MG63 (cell line): ENCODE measurements around the gene C11orf54. TPM values are rescaled to one million over a fixed set of nuclear protein-coding genes. Genes with fewer than 3 reads are reported as not detected.

ENCODE experiments used
- DNase-seq: peaks from one replicate; pipeline ENCODE4 v3.0.0-alpha.2; 2020
- H3K27me3 ChIP-seq: fragments of 250-450 bp; sonication (Bioruptor Pico); 2 replicates; pipeline ENCODE4 v1.5.1; 2020; ENCODE audit warnings: mild to moderate bottlenecking, moderate library complexity
- H3K36me3 ChIP-seq: fragments of 250-450 bp; sonication (Bioruptor Pico); 2 replicates; pipeline ENCODE4 v1.5.1; 2020; ENCODE audit warnings: mild to moderate bottlenecking, moderate library complexity
- H3K4me3 ChIP-seq: fragments of 250-450 bp; sonication (Bioruptor Pico); 2 replicates; pipeline ENCODE4 v1.5.1; 2020; ENCODE audit warnings: mild to moderate bottlenecking, moderate library complexity
- H3K9me3 ChIP-seq: fragments of 250-450 bp; sonication (Bioruptor Pico); 2 replicates; pipeline ENCODE4 v1.5.1; 2020; ENCODE audit warnings: mild to moderate bottlenecking, moderate library complexity
- total RNA-seq: library from RNA; depleted of rRNA; stranded (reverse); fragments of >200 nt; shearing (Covaris generic); gene quantifications from 2 replicates; pipeline ENCODE4 v1.2.3, GENCODE V29; 2014; ENCODE audit warnings: low replicate concordance; rRNA removed

C11orf54 gene
- 19.3 and 31.7 TPM in 2 replicates for total RNA-seq

DNA sequence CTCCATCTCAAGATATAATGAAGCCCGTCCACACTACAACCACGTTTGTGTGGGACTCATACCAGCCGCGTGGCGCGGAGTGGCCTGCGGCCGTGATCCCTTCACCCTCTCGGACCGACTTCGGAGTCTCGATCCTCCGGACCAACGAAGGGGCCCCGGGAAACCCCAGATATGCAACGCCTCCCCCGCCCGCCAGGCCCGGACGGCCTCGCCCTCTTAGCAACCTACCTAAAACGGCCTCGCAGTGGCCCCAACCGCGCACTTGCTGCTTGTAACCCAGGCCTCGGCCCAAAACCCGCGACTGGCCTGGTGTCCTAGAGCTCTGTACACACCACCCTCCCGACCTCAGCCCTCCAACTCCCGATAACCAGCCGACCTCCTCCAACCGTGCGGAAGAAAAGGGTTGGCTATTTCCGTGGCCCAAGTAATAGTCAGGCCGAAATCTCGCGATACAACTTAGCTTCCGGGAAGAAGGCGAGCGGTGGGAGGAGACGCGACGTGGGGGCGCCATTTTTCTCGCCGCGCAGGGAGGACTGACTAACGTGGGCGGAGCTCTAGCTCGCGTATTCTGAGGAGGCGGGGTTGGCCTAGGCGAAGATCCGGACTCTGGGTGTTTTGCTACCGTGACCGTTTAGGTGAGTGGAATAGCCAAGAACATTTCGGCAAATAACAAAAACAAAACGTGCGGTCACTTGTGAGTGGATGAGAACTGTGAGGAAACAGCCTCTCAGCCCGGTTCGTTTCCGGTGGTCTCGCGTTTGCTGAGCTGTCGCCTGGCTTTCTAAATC, at the start of gene C11orf54, which contains the start of gene TAF1D:
Gene C11orf54, plus strand, starts transcription at position 579 of the 788 bp plus-strand sequence. CDS start 5,722 bp downstream, outside the sequence.
Gene TAF1D, minus strand, starts transcription at position 402 of the 788 bp plus-strand sequence. CDS start 2,191 bp downstream, outside the sequence.
- DNase-seq = peak; percentile 96
- Histone ChIP-seq H3K4me3 (peak within 1 kb of the TSS; percentile 99), H3K27me3 (no peaks in the 10 kb centered on the region), H3K9me3 (no peaks in the 10 kb centered on the region; the same call in 1 of the 2 replicates), H3K36me3 (peaks cover 49% of the 10 kb centered on the region)

DNA sequence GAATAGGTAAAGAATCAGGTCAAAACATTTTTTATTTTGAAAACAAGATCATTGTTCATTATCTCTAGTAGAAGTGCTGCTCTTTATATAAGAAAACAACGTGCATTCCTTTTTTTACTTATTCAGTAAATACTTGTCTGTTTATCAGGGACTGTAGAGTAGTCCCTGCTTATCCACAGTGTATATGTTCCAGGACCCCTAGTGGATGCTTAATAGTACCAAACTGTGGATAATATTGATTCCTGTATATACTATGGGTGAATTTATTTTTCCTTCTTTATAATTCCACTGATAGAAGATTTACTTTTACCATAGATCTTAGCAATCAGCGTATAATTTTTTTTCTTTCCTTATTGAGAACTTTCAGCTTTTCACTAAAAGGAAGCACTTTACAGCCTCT, 47.4 kb upstream of the C11orf54 start:
- no peak overlapping the region for H3K4me3 ChIP-seq
- peaks cover 82% of the 10 kb centered on the region for H3K36me3 ChIP-seq
- no peaks in the 10 kb centered on the region for H3K9me3 ChIP-seq
- no peaks in the 10 kb centered on the region for H3K27me3 ChIP-seq
- no peak for DNase-seq

DNA sequence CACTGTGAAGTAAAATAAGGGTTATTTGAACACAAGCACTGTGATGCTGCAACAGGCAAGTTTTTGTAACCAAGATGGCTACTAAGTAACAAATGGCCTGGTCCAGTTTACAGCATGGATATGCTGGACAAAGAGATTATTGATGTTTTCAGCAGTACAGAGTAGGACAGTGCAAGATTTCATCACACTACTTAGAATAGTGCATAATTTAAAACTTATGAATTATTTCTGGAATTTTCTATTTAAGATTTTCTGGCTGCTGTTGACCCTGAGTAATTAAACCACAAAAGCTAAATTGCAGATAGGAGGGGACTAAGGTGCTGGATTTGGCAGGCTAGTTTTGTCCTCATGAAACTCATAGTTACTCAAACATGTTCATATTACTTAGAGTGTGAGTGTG, 46.9 kb upstream of the C11orf54 start:
- no peak for DNase-seq
- Histone ChIP-seq H3K27me3 (no peaks in the 10 kb centered on the region), H3K9me3 (no peaks in the 10 kb centered on the region), H3K4me3 (no peak overlapping the region), H3K36me3 (peaks cover 82% of the 10 kb centered on the region)

DNA sequence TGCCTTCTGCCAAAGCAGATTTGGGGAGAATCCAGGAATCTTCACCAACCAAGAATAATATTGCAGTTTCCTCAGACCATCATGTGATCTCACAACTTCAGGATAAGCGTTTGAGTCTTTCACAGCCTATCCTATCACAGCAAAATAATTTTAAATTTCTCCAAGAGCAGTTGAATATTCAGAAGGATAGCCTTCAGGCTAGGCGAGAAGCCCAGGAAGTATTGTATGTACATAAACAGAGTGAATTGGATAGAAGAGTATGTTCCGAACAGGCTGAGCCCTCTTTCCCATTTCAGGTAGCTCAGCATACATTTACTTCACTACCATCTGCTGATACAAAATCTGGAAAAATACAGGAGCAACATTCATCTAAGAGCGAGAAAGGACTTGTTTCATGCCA, 43.9 kb upstream of the C11orf54 start:
- H3K36me3 ChIP-seq = peaks cover 84% of the 10 kb centered on the region
- no peaks in the 10 kb centered on the region for H3K9me3 ChIP-seq
- no peak overlapping the region for H3K4me3 ChIP-seq
- DNase-seq = no peak
- no peaks in the 10 kb centered on the region for H3K27me3 ChIP-seq

DNA sequence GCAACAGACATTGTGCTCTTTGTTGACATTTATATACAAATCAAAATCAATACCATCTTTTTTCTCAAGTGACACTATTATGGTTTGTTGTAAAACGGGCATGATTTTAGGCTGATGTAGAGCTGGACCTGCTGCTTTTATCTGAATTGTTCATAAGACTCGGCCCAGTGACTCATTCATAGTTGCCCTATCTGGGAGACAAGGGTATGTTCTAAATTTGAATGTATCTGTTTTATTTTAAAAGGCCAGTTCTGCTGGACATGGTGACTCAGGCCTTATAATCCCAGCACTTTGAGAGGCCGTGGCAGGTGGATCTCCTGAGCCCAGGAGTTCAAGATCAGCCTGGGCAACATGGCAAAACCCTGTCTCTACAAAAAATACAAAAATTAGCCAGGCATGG, 40.6 kb upstream of the C11orf54 start:
- H3K27me3 ChIP-seq = no peaks in the 10 kb centered on the region
- no peaks in the 10 kb centered on the region for H3K9me3 ChIP-seq
- H3K36me3 ChIP-seq = peaks cover 89% of the 10 kb centered on the region
- DNase-seq = no peak
- H3K4me3 ChIP-seq = no peak overlapping the region

DNA sequence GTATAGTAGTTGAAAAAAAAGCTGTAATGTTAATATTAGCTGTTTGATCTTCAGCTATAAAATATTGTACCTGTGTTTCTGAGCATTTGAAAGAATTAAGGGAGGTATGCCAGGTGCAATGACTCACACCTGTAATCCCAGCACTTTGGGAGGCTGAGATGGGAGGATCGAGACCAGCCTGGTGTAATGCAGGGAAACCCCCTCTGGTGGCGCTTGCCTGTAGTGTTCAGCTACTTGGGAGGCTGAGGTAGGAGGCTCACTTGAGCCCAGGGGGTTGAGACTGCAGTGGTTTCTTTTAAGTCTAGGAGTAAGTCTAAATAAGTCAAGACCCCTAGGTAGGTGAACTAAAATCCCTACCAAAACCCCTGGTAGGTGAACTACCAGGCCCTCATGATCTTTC, 37.2 kb upstream of the C11orf54 start:
- no peak for DNase-seq
- no peaks in the 10 kb centered on the region for H3K27me3 ChIP-seq
- H3K36me3 ChIP-seq = peaks cover 89% of the 10 kb centered on the region
- no peak overlapping the region for H3K4me3 ChIP-seq
- peaks cover 6% of the 10 kb centered on the region for H3K9me3 ChIP-seq

DNA sequence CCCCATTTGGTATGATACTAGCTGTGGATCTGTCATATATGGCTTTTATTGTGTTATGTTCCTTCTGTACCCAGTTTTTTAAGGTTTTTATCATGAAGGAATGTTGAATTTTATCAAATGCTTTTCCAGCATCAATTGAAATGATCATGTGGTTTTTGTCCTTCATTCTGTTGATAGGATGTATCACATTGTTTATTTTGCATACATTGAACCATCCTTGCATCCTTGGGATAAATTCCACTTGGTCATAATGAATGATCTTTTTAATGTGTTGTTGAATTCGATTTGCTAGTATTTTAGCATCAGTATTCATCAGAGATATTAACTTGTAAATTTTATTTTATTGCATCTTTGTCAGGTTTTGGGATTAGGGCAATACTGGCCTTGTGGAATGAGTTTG, 31.2 kb upstream of the C11orf54 start:
- peaks cover 86% of the 10 kb centered on the region for H3K36me3 ChIP-seq
- DNase-seq = no peak
- H3K9me3 ChIP-seq = peaks cover 18% of the 10 kb centered on the region

DNA sequence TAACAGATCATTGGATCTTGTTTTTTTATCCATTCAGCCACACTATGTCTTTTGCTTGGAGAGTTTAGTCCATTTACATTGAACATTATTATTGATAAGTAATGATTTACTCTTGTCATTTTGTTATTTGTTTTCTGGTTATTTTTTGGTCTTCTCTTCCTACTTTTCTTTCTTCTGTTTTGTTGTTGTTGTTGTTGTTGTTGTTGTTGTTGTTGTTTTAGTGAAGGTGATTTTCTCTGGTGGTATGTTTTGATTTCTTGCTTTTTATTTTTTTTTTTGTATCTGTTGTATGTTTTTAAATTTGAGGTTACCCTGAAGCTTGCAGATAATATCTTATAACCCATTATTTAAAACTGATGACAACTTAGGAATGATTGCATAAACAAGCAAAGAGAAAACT, 28.8 kb upstream of the C11orf54 start:
- peaks cover 74% of the 10 kb centered on the region for H3K36me3 ChIP-seq
- peaks cover 16% of the 10 kb centered on the region for H3K9me3 ChIP-seq
- H3K27me3 ChIP-seq = no peaks in the 10 kb centered on the region
- no peak overlapping the region for H3K4me3 ChIP-seq
- no peak for DNase-seq

More for the DNA sequence above, 31.2 kb upstream of the C11orf54 start:
- no peak overlapping the region for H3K4me3 ChIP-seq
- H3K27me3 ChIP-seq = no peaks in the 10 kb centered on the region

DNA sequence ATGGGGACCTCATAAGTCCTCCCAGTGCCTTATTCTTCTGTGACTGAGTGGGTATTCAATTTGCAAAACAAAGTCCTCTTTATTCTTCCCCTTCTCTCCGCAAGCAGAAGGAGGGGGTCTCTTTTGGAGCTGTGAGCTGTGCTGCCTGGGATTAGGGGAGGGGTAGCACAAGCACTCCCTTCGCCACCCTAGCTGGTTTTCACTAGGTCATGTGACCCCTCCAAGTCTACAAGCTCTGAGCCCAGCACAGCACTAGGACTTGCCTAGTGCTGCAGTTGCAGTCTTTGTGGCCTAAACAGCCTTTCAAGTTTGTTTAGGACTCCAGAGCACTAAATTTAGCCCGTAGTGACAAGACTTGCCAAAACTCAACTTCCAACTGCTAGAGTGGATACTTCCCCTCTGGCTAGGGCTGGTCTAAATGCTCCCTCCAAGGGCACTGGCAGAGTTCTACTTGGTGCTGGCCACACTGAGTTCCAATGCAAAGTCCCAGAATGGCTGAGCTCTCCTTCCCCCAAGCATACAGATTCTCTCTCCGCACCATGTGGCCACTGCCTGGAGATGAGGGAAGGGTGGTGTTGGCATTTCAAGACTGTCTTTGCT, 25.6 kb upstream of the C11orf54 start:
- Histone ChIP-seq H3K36me3 (peaks cover 50% of the 10 kb centered on the region), H3K4me3 (no peak overlapping the region), H3K9me3 (no peaks in the 10 kb centered on the region; the same call in 1 of the 2 replicates), H3K27me3 (no peaks in the 10 kb centered on the region)
- no peak for DNase-seq

DNA sequence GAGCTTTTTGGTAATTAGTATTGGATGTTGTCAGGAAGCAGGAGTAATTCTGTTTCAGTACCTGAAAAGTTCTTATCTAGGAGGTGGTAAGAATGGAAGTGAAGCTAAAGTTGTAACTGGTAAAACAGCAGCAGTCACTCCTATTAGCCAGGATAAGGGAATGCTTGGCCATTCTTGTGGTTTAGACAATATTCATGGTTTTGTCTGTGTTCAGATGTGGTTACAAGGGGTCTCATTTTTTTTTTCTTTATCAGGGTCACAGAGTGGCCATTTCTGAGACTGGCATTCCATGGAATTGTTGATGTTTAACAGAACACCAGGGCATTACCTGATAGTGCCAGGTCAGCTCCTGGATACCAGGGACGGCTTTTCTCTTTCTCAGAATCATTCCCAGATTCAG, 24.0 kb upstream of the C11orf54 start:
- Histone ChIP-seq H3K27me3 (no peaks in the 10 kb centered on the region), H3K4me3 (no peak overlapping the region), H3K36me3 (peaks cover 45% of the 10 kb centered on the region), H3K9me3 (no peaks in the 10 kb centered on the region)
- no peak for DNase-seq

DNA sequence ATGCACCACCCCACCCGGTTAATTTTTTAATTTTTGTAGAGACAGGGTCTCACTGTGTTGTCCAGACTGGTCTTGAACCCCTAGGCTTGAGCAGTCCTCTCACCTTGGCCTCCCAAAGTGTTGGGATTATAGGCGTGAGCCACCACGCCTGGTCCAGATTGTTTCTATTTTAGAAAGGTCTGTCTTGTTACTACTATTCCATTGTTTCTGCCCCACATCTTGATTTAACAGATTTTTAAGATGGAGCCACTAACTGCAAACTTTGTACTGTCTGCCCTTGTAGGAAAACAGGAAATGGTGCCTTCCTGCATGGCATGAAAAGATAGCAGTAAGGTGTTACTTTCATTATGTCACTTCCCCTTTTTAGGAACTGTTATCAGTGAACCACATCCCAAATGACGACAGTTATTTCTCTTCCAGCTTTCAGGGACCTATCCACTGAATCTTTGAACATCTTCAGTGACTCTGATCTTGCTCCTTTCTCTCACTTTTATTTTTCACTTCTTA, 23.4 kb upstream of the C11orf54 start:
- no peak for DNase-seq
- peaks cover 44% of the 10 kb centered on the region for H3K36me3 ChIP-seq
- no peak overlapping the region for H3K4me3 ChIP-seq
- H3K27me3 ChIP-seq = no peaks in the 10 kb centered on the region
- no peaks in the 10 kb centered on the region for H3K9me3 ChIP-seq

DNA sequence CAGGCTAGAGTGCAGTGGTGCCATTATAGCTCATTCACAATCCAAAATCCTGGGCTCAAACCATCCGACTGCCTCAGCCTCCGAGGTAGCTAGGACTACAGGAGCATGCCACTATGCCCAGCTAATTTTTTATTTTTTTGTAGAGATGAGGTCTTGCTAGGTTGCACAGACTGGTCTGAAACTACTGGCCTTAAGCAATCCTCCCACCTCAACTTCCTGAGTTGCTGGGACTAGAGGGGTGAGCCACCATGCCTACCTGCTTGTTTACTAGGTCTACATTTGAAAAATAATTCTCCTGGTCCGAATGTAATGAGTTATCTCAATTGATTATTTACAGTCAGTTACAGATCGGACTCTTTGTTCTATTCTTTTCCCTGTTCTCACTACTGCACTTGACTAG, 22.2 kb upstream of the C11orf54 start:
- no peaks in the 10 kb centered on the region for H3K9me3 ChIP-seq
- no peak overlapping the region for H3K4me3 ChIP-seq
- no peaks in the 10 kb centered on the region for H3K27me3 ChIP-seq
- DNase-seq = no peak
- H3K36me3 ChIP-seq = peaks cover 44% of the 10 kb centered on the region

DNA sequence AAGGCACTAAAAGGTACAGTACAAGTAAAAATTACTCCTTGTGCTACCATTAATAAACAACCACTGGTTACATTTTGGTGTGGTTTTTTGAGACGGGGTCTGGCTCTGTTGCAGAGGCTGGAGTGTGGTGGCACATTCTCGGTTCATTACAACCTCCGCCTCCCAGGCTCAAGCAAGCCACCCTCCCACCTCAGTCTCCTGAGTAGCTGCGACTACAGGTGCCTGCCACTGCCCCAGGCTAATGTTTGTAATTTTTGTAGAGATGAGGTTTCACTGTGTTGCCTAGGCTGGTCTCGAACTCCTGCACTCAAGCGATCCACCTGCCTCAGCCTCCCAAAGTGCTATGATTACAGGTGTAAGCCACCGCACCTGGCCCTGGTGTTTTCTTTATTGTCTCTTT, 20.9 kb upstream of the C11orf54 start:
- no peak overlapping the region for H3K4me3 ChIP-seq
- peaks cover 46% of the 10 kb centered on the region for H3K36me3 ChIP-seq
- H3K27me3 ChIP-seq = no peaks in the 10 kb centered on the region
- H3K9me3 ChIP-seq = no peaks in the 10 kb centered on the region
- no peak for DNase-seq

DNA sequence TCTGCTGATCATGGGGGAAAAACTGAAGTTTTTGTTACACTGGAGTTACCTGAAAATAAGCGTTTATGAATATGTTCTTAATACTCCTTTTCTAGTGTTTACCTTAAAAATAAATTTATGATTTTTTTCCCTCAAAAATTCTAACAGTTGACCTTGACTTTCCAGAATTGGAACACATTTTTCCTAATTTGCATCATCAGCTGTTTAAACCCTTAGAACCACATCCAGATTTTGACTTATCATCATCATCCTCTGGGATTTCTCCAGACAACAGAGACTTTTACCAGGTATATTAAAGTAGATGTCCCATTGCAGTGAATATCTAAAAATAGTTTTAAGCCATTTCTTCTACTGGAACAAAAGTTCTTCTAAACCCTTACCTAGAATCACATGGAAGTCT, 17.4 kb upstream of the C11orf54 start:
- Histone ChIP-seq H3K36me3 (peaks cover 59% of the 10 kb centered on the region), H3K9me3 (no peaks in the 10 kb centered on the region), H3K4me3 (no peak overlapping the region), H3K27me3 (no peaks in the 10 kb centered on the region)
- DNase-seq = no peak

DNA sequence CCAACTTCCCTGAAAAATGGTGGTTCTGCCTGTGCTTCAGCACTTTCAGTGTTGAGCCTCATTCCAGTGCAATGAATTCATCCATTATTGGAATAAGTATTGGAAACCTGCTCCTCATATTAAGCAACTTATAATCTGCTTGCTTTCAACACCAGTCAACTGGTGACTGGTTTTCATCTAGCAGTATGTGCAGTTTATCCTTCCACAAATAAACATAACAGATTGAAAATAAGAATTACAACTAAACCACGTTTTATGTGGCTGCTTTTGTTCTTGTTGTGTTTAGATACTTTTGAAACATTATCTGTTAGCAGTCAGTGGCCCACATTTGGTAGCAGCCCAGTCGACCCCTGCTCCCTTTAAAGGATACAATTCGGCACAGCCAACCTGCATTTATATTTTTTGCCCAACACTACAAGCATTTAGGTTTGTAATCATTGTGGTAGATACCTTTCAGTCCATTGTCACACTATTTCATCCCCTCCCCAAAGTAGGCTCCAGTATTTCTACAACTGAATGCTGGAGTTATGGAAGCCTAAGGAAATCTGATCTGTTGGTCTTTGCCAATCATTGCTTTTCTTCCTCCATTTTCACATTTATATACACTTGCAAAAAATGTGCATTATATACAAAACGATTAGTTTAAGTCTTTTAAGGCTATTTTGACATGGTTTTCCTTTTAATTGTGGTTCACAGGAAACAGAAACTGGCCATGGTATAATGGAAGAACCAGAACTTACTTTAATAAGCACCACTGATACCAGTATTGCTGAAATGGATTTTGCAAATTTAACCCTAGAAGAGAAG, 13.3 kb upstream of the C11orf54 start:
- Histone ChIP-seq H3K27me3 (no peaks in the 10 kb centered on the region), H3K4me3 (no peak overlapping the region), H3K9me3 (no peaks in the 10 kb centered on the region), H3K36me3 (peaks cover 85% of the 10 kb centered on the region)
- DNase-seq = no peak

DNA sequence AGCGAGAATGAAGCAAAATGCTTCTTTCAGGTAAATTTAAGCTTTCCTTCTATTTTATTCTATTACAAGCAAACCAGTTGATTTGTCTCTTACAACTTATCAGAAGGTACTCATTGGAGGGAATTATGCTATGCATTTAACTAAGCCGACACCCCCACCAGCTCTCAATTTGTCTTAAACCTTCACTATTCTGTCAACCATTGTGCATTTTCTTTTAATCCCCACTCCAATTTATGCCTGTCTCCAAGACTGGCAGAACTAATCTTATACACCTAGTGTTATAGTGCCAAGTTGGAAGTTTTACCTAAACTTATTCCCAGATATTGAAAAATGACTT, 12.7 kb upstream of the C11orf54 start:
- no peak overlapping the region for H3K4me3 ChIP-seq
- H3K36me3 ChIP-seq = peaks cover 88% of the 10 kb centered on the region
- no peak for DNase-seq
- H3K9me3 ChIP-seq = no peaks in the 10 kb centered on the region
- no peaks in the 10 kb centered on the region for H3K27me3 ChIP-seq

DNA sequence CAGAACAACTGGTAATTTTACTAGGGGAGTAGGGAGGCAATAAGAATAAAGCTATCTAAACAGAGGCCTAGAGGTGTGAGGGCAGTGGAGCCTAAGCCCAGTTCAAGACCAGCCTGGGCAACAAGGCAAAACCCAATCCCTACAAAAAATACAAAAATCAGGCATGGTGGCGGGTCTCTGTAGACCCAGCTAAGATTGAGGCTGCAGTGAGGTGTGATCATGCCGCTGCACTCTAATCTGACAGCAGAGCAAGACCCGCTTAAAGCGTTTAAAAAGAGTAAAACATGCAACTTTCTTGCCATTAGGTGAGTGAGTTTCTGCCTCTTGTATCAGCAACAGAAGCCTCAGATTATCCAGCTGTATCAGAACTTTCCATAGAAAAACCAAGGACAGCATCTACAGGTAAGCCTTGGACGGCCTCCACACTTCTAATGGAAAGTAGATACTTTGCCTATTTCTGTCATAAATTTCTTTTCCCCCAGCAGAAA, 12.3 kb upstream of the C11orf54 start:
- no peak for DNase-seq
- H3K36me3 ChIP-seq = peaks cover 89% of the 10 kb centered on the region
- H3K4me3 ChIP-seq = no peak overlapping the region
- H3K27me3 ChIP-seq = no peaks in the 10 kb centered on the region
- no peaks in the 10 kb centered on the region for H3K9me3 ChIP-seq
